ENCODE results near the gene POU6F1. TPM values are rescaled to one million over a fixed set of nuclear protein-coding genes. Genes with fewer than 3 reads are reported as not detected.

The POU6F1 gene
- total RNA-seq, 1 experiment from 2014 or later, result 5.3 TPM

DNA sequence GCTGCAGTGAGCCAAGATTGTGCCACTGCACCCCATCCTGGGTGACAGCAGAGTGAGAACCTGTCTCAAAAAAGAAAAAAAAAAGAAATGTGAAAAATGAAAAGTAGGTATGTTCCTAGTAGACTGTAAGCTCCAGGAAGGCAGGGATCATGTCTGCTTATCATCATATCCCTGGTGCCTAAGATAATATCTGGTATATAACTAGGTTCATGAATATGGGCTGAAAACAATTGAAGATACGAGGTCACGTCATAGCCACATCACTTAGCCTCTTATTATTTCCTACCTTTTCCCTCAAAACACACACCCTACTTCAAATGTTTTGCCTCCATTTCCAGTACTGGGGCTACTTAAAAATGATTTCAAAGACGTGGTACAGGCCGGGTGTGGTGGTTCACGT is 3.0 kb downstream of the POU6F1 start:
- Mint-ChIP-seq H3K4me1 (ENCODE audit: low read depth, unreplicated experiment) (peaks cover 12% of the 10 kb centered on the region), H3K36me3 (ENCODE audit: insufficient read depth, unreplicated experiment) (no peaks in the 10 kb centered on the region), H3K27me3 (ENCODE audit: insufficient read depth, unreplicated experiment) (no peaks in the 10 kb centered on the region), H3K9me3 (ENCODE audit: unreplicated experiment) (no peaks in the 10 kb centered on the region), H3K4me3 (ENCODE audit: unreplicated experiment) (no peak overlapping the region), H3K27ac (ENCODE audit: unreplicated experiment) (no peak overlapping the region)
- no peaks in the 10 kb centered on the region; the same call in 1 of the 2 replicates for H3K36me3 ChIP-seq (ENCODE audit: control insufficient read depth, insufficient read depth, low read length)
- no TSS peak for BruUV-seq (replicated peaks)
- DNase-seq, result no peak
- ChIA-PET CTCF (no interaction called here), POLR2A (interaction anchor here (0.7 kb wide), 1 partner anchor 23 kb away, joined by 4 read pairs; the partner anchor contains the start of gene DAZAP2)
- intact Hi-C loops (cut with micrococcal nuclease; ENCODE audit: unreplicated experiment), result no loop called here
- no peaks in the 10 kb centered on the region for H3K27me3 ChIP-seq (replicated peaks; ENCODE audit: control insufficient read depth, insufficient read depth, low read length)
- peaks cover 6% of the 10 kb centered on the region; the same call in 1 of the 2 replicates for H3K4me1 ChIP-seq
- no peaks in the 10 kb centered on the region for H3K9me3 ChIP-seq
- no peak overlapping the region for H3K4me3 ChIP-seq (ENCODE audit: low read depth, low read length)
- TF ChIP-seq CTCF (IDR thresholded peaks at IDR 0.05; ENCODE audit: insufficient read depth in 1 of 2, low read depth in 1 of 2, low read length in 1 of 2, severe bottlenecking in 1 of 2, unreplicated experiment in 1 of 2), result no peak

- Mint-ChIP-seq H3K9me3 (ENCODE audit: unreplicated experiment) (no peaks in the 10 kb centered on the region), H3K27ac (ENCODE audit: unreplicated experiment) (no peak overlapping the region), H3K4me1 (ENCODE audit: low read depth, unreplicated experiment) (no peaks in the 10 kb centered on the region), H3K27me3 (ENCODE audit: insufficient read depth, unreplicated experiment) (no peaks in the 10 kb centered on the region), H3K4me3 (ENCODE audit: unreplicated experiment) (no peak overlapping the region), H3K36me3 (ENCODE audit: insufficient read depth, unreplicated experiment) (no peaks in the 10 kb centered on the region)
- ChIA-PET CTCF (interaction anchor here (0.6 to 1.7 kb wide), 2 partner anchors 8 to 131 kb away, joined by 3 to 5 read pairs; no protein-coding TSS in a partner anchor), POLR2A (no interaction called here)
- Histone ChIP-seq H3K27me3 (replicated peaks; ENCODE audit: control insufficient read depth, insufficient read depth, low read length) (no peaks in the 10 kb centered on the region), H3K9me3 (no peaks in the 10 kb centered on the region), H3K4me3 (ENCODE audit: low read depth, low read length) (no peak overlapping the region), H3K36me3 (ENCODE audit: control insufficient read depth, insufficient read depth, low read length) (no peaks in the 10 kb centered on the region; the same call in 1 of the 2 replicates), H3K4me1 (no peaks in the 10 kb centered on the region)
- TF ChIP-seq CTCF (IDR thresholded peaks at IDR 0.05; ENCODE audit: insufficient read depth in 1 of 2, low read depth in 1 of 2, low read length in 1 of 2, severe bottlenecking in 1 of 2, unreplicated experiment in 1 of 2), result no peak
- DNase-seq, result no peak
- intact Hi-C loops (cut with micrococcal nuclease; ENCODE audit: unreplicated experiment), result no loop called here
- no TSS peak for BruUV-seq (replicated peaks)
These were observed 7.0 kb downstream of the POU6F1 start for GRCh38 chr12:51210690-51211395.

DNA sequence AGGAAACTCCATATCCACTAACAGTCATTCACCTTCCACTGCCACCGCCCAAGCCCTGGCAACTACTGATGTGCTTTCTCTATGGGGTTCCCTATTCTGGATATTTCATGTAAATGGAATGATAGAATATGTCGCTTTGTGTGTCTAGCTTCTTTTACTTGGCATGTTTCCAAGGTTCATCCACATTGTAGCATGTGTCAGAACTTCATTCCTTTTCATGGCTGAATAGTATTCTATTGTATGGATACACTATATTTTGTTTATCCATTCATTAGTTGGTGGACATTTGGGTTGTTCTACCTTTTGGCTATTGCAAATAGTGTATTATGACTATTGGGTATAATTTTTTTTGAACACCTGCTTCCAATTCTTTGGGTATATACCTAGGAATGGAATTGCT is 8.6 kb downstream of the POU6F1 start:
- POLR2A ChIA-PET, result no interaction called here
- CTCF ChIA-PET, result no interaction called here
- H3K27me3 Mint-ChIP-seq (ENCODE audit: insufficient read depth, unreplicated experiment), result no peaks in the 10 kb centered on the region
- H3K9me3 Mint-ChIP-seq (ENCODE audit: unreplicated experiment), result no peaks in the 10 kb centered on the region
- no peak for DNase-seq
- H3K36me3 ChIP-seq (ENCODE audit: control insufficient read depth, insufficient read depth, low read length), result no peaks in the 10 kb centered on the region; the same call in 1 of the 2 replicates
- no peaks in the 10 kb centered on the region for H3K36me3 Mint-ChIP-seq (ENCODE audit: insufficient read depth, unreplicated experiment)
- intact Hi-C loops (cut with micrococcal nuclease; ENCODE audit: unreplicated experiment), result no loop called here
- no peak for TF ChIP-seq CTCF (IDR thresholded peaks at IDR 0.05; ENCODE audit: insufficient read depth in 1 of 2, low read depth in 1 of 2, low read length in 1 of 2, severe bottlenecking in 1 of 2, unreplicated experiment in 1 of 2)
- no peaks in the 10 kb centered on the region for H3K9me3 ChIP-seq
- no peak overlapping the region for H3K4me3 ChIP-seq (ENCODE audit: low read depth, low read length)
- no peaks in the 10 kb centered on the region for H3K27me3 ChIP-seq (replicated peaks; ENCODE audit: control insufficient read depth, insufficient read depth, low read length)
- no peak overlapping the region for H3K4me3 Mint-ChIP-seq (ENCODE audit: unreplicated experiment)
- no peak overlapping the region for H3K27ac Mint-ChIP-seq (ENCODE audit: unreplicated experiment)
- no peaks in the 10 kb centered on the region for H3K4me1 Mint-ChIP-seq (ENCODE audit: low read depth, unreplicated experiment)
- BruUV-seq (replicated peaks), result no TSS peak
- H3K4me1 ChIP-seq, result no peaks in the 10 kb centered on the region

All from Caco-2 (cell line).